IPS-NIHi7 (cell line): ENCODE measurements around the gene TKT.

Experiments
- DNase-seq: peaks from one replicate; pipeline ENCODE4 v3.0.0; 2012; ENCODE audit warnings: mixed read lengths; ENCODE audit errors: extremely low spot score

The TKT gene

GRCh38 chr3:53198256-53198977 lies 57.4 kb downstream of the TKT start:
- DNase-seq, result no peak

GRCh38 chr3:53196575-53197407 lies 59.0 kb downstream of the TKT start:
- DNase-seq, result no peak

GRCh38 chr3:53195602-53196574 lies 59.9 kb downstream of the TKT start:
- DNase-seq, result peak; percentile 89

DNA sequence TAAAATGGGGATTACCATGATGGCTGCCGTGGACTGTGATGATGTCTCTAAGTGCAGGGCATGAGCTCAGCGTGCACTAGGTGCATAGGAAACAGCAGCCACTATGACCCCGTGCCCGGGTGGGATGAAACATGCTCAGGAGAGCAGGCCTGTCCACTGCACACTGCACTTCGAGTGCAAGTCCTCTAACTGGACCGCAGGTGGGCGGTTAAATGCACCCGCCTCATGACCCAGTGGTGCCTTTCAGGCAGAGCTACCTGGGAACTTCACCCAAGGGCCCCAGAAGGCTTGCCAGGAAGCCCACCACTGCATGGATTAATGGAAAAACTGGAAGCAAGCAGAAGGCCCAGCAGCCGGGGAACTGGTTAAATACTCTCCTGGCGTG lies 60.8 kb downstream of the TKT start:
- no peak for DNase-seq

DNA sequence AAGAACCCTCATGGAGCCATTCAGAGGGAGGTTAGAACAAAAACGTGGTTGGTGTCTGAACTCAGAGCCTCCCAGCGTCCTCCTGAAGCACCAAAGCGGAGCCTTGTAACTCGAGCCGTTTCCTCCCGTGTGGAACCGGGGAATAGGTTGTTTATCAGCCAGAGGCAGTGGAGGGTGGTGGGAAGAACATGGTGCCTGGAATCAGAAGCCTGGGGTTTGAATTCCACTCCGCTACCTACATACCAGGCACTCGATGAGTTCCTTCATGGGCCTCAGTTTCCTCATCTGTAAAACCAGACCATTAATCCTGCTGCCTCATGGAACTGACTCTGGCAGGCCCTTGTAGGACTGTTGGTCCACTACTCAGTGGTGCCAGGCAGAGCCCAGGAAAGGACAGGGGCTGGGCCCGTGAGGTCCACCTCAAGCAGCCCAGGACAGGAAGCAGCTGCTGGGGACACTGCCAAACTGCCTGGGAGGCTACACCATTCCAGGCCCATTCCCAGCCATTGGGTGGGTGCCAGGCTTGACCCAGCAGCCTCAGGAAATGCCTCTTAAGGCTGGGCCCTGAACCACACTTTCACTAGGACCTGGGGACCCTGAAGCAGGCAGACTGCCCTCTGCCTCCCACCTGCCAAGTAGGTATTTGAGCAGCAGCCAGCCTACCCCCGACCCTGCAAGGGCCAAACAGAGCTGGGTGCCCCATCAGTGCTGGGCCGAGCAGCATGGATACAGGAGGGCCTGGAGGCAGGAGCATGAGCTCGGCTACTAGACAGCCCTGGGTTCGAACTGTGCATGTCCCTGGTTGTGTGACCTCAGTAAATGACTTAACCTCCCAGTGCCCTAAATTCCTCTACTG lies 61.4 kb downstream of the TKT start:
- peak; percentile 59 for DNase-seq

DNA sequence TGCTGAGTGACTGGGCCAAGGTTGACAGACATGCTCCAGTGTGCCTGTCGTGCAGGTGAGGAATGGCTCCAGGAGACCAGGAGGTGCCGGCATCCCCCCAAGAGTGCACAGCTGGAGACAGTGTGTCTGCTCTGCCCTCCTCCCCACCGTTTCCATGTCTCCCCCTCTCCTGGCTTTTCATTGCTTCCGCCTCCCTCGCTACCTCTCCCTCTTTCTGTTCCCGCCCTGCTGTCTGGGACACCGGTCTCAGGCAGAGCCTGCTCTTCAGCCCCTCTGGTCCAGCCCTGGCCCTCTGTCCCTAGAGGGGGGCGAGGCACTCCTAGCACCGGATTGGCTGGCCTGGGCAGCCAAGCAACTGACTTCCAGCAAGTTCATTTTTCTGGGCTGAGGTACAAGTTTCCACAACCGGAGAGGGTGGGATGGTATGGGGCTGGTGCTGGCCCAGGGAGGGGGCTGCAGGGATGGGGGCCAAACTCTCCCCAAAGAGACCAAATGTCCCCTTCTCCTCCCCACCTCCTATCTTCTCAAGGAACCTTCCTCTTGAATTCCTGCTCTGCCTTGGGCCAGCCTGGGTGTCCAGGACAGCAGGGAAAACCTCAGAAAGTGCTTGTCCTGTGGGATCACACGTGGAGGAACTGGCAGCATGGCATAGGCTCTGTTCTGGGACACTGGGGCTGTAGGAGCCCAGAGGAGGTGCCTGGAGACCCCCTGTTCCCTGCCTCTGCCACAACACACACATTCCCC lies 62.2 kb downstream of the TKT start:
- no peak for DNase-seq

- no peak for DNase-seq
These were observed 63.2 kb downstream of the TKT start for GRCh38 chr3:53192608-53193007.

- DNase-seq, result no peak
These were observed 63.9 kb downstream of the TKT start for GRCh38 chr3:53191836-53192480.

- DNase-seq, result no peak
These were observed 65.2 kb downstream of the TKT start for GRCh38 chr3:53190659-53191058.

- DNase-seq, result no peak
These were observed 66.5 kb downstream of the TKT start for GRCh38 chr3:53189276-53189675.

DNA sequence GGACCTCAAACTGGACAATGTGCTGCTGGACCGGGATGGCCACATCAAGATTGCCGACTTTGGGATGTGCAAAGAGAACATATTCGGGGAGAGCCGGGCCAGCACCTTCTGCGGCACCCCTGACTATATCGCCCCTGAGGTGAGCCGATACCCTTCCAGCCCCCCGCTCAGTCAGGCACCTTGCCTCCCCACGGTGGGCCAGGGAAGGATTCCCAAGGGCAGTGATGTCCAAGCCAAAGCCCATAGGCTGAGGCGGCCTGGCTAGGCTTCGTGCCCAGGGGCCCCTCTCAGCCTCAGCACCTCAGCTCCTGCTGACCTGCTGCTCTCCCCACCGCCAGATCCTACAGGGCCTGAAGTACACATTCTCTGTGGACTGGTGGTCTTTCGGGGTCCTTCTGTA lies 67.1 kb downstream of the TKT start:
- DNase-seq, result no peak

- no peak for DNase-seq
These were observed 67.6 kb downstream of the TKT start for GRCh38 chr3:53188136-53188685.

GRCh38 chr3:53187430-53187829 lies 68.4 kb downstream of the TKT start:
- DNase-seq, result no peak

GRCh38 chr3:53186726-53187125 lies 69.1 kb downstream of the TKT start:
- DNase-seq, result no peak

- no peak for DNase-seq
These were observed 69.9 kb downstream of the TKT start for GRCh38 chr3:53185761-53186465.

GRCh38 chr3:53184701-53185100 lies 71.1 kb downstream of the TKT start:
- no peak for DNase-seq

GRCh38 chr3:53183514-53183913 lies 72.3 kb downstream of the TKT start:
- DNase-seq, result no peak

DNA sequence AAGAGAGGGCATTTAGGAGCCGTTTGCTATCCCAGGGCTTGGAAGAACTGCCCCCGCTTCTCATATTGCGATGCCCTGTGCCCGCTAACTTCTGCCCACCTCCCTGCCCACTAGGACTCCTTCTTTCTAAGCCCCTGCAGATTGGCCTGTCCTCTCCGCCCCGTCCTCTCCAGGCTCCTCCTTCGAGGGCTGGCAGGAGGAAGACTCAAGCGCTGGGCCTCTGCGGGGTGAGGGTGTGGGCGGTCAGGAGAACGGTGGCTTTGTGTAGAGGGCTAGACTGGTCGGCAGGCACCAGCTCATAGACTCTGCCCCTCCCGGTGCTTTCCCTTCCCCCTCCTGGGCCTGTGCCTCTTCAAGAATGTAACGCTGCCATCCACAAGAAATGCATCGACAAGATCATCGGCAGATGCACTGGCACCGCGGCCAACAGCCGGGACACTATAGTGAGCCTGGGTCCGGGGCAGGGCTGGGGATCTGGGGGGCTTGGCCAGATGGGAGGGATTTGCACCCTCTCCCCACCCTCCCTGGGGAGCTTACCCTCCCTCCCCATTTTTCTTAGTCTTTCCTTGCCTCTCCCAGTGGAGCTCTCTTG lies 73.0 kb downstream of the TKT start:
- no peak for DNase-seq

DNA sequence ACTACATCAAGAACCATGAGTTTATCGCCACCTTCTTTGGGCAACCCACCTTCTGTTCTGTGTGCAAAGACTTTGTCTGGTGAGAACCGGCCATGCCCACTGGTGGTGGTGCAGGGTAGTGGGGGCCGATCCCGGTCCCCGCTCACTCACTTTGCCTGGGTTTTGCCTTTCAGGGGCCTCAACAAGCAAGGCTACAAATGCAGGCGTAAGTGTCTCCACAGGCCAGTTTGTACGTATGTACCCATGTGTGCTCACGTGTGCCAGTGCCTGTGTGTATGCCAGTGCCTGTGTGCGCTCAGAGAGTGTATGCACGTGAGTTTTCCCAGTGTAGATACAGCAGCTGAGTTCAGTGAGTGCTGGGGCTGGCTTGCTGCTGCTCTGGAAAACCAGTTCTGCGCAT lies 74.3 kb downstream of the TKT start:
- DNase-seq, result no peak
